GM12891 (cell line): ENCODE results near the gene DDX39B.

ENCODE experiments used
- POLR2A ChIP-seq: IDR thresholded peaks from 2 replicates; pipeline ENCODE4 v1.6.1; 2011; ENCODE audit warnings: low read depth, low read length, control low read depth
- POLR2AphosphoS5 ChIP-seq: IDR thresholded peaks from 2 replicates; pipeline ENCODE4 v1.6.1; 2011; ENCODE audit warnings: low read depth, low read length, control low read depth
- POU2F2 ChIP-seq: IDR thresholded peaks from 2 replicates; pipeline ENCODE4 v1.6.1; 2011; ENCODE audit warnings: low read depth, mild to moderate bottlenecking, control low read depth, low read length, moderate library complexity
- TAF1 ChIP-seq: IDR thresholded peaks from 2 replicates; pipeline ENCODE4 v1.6.1; 2011; ENCODE audit warnings: low read depth, low read length, control low read depth

GRCh38 chr6:31502586-31502985 lies 39.2 kb downstream of the DDX39B start:
- no peak for TF ChIP-seq POLR2A
- TF ChIP-seq POU2F2 = no peak
- TF ChIP-seq POLR2AphosphoS5 = no peak
- TF ChIP-seq TAF1 = no peak
